ENCODE results near the gene BCAS1. TPM values are rescaled to one million over a fixed set of nuclear protein-coding genes. Genes with fewer than 3 reads are reported as not detected.

BCAS1 gene
- total RNA-seq, 1 experiment from 2014 or later, result 0.17 TPM

GRCh38 chr20:54082100-54082499 is 11.7 kb upstream of the BCAS1 start:
- ATAC-seq (no peak), DNase-seq (ENCODE audit: low read depth, low spot score) (no peak)
- Histone ChIP-seq H3K9me3 (ENCODE audit: control insufficient read depth in 1 of 2, insufficient read depth in 1 of 2, low read depth in 1 of 2, low read length in 2 of 2) (no peaks in the 10 kb centered on the region), H3K79me2 (ENCODE audit: insufficient read depth, low read length) (no peaks in the 10 kb centered on the region), H3K9me2 (ENCODE audit: insufficient read depth) (no peaks in the 10 kb centered on the region), H2AFZ (ENCODE audit: low read depth, low read length, poor library complexity, severe bottlenecking) (no peak overlapping the region), H3K4me3 (replicated peaks in 1 of 2; ENCODE audit: low read depth in 1 of 2, low read length in 2 of 2) (no peak overlapping the region), H3K27me3 (ENCODE audit: insufficient read depth, low read length) (no peaks in the 10 kb centered on the region), H3K9ac (ENCODE audit: low read length) (no peak overlapping the region), H3K36me3 (ENCODE audit: control insufficient read depth in 1 of 2, insufficient read depth in 2 of 2, low read length in 2 of 2) (no peaks in the 10 kb centered on the region), H4K20me1 (ENCODE audit: insufficient read depth) (no peaks in the 10 kb centered on the region), H3K27ac (ENCODE audit: low read depth, low read length) (no peak overlapping the region), H3K4me1 (ENCODE audit: control insufficient read depth in 1 of 2, insufficient read depth in 2 of 2, low read length in 2 of 2) (no peaks in the 10 kb centered on the region), H3K4me2 (ENCODE audit: low read length) (no peak overlapping the region)
- RAD21 ChIA-PET (ENCODE audit: low non-redundant PET in 1 of 2, low total read pairs in 2 of 2, uncharacterized antibody in 2 of 2, unreplicated experiment in 2 of 2), result no interaction called here
- intact Hi-C loops (cut with micrococcal nuclease), result no loop called here
- CTCF ChIA-PET, result interaction anchor here (0.6 to 1.5 kb wide), 2 partner anchors 9 to 126 kb away, joined by 3 to 5 read pairs; partner anchors contain the start of gene PFDN4
- BruUV-seq (replicated peaks), result no TSS peak
- POLR2A ChIA-PET, result no interaction called here
- TF ChIP-seq CBX3 (IDR thresholded peaks at IDR 0.05; ENCODE audit: low read depth), result no peak
- no peak for TF ChIP-seq CEBPB (IDR thresholded peaks at IDR 0.05; ENCODE audit: low read depth)
- TF ChIP-seq RAD21 (IDR thresholded peaks at IDR 0.05; ENCODE audit: low read depth), result no peak
- TF ChIP-seq ZBTB33 (IDR thresholded peaks at IDR 0.05; ENCODE audit: extremely low read depth, insufficient replicate concordance, low read length), result no peak
- no peak for TF ChIP-seq ATF3 (IDR thresholded peaks at IDR 0.05)
- no peak for TF ChIP-seq EZH2 (IDR thresholded peaks at IDR 0.05)
- TF ChIP-seq REST (IDR thresholded peaks at IDR 0.05; ENCODE audit: low read depth), result no peak
- no peak for TF ChIP-seq YY1 (IDR thresholded peaks at IDR 0.05; ENCODE audit: extremely low read depth, insufficient replicate concordance, low read depth, low read length)
